Spleen (tissue), 7 donors: ENCODE data around the gene RAD51B.

ENCODE experiments used
- POLR2A ChIP-seq, 3 donors: fragments of 450-650 bp; IDR thresholded peaks; one replicate each; pipeline ENCODE4 v1.5.1; 2017; ENCODE audit warnings: antibody characterized with exemption in 3 of 3, mild to moderate bottlenecking in 1 of 3
- POLR2AphosphoS5 ChIP-seq, 3 donors: sonication (generic); formaldehyde crosslinking; IDR thresholded peaks; one replicate each; pipeline ENCODE4 v1.5.1; 2017; ENCODE audit warnings: antibody characterized with exemption in 3 of 3
- TF ChIP-seq, protein P1 (sequence below), 11 experiments: fragments of 200-600 bp in 7 of 11; fragments of 450-650 bp in 4 of 11; sonication (generic) in 4 of 11; IDR thresholded peaks in 8 of 11; conservative IDR thresholded peaks in 3 of 11; 1 replicate in 7 of 11; 2 replicates in 4 of 11; pipeline versions ENCODE4 v1.4.0 to v1.8.0; 2016 to 2021; ENCODE audit warnings: antibody characterized with exemption in 11 of 11, inconsistent platforms in 4 of 11, mild to moderate bottlenecking in 1 of 11
- donor health status: DM: no; HTN: no; CAD: no; lungs with moderate emphysema.
- donor health status: DM: no; HTN: no; CAD: no.
- donor health status: DM: no; HTN: no; CAD: no.

DNA sequence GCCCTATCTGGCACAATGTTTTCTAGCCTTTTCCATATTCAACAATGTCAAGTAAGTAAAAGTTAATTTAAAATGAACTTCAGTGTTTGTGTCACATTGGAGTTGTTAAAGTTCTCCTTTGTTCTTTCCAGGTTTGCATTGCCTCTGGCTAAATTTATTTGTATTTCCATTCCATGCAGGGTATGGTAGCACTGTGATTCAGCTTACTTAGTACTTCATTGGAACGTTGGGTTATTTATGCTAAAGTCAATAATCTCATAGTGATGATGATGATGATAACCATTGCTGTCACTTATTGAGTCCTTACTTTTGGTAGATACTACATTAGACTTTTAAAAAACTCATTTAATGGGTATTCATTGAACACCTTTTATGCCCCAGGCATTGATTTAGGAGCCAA is 286.9 kb downstream of the RAD51B start:
- TF ChIP-seq, protein P1, sequence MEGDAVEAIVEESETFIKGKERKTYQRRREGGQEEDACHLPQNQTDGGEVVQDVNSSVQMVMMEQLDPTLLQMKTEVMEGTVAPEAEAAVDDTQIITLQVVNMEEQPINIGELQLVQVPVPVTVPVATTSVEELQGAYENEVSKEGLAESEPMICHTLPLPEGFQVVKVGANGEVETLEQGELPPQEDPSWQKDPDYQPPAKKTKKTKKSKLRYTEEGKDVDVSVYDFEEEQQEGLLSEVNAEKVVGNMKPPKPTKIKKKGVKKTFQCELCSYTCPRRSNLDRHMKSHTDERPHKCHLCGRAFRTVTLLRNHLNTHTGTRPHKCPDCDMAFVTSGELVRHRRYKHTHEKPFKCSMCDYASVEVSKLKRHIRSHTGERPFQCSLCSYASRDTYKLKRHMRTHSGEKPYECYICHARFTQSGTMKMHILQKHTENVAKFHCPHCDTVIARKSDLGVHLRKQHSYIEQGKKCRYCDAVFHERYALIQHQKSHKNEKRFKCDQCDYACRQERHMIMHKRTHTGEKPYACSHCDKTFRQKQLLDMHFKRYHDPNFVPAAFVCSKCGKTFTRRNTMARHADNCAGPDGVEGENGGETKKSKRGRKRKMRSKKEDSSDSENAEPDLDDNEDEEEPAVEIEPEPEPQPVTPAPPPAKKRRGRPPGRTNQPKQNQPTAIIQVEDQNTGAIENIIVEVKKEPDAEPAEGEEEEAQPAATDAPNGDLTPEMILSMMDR (IDR thresholded peaks at IDR 0.05 in 8 of 11, conservative IDR thresholded peaks at IDR 0.05 in 3 of 11) = no peak
- TF ChIP-seq POLR2AphosphoS5 (IDR thresholded peaks at IDR 0.05) (no peak), POLR2A (IDR thresholded peaks at IDR 0.05) (no peak)
